ENCODE data around the gene SIGLEC11. TPM values are rescaled to one million over a fixed set of nuclear protein-coding genes. Genes with fewer than 3 reads are reported as not detected.
"Not testable (repeated sequence)": the region's sequence is repeated elsewhere in the genome, so short reads cannot be mapped to it uniquely, and the experiment has no call there.

SIGLEC11 gene
- polyA plus RNA-seq, 1 donor from 2014 or later: not detected

GRCh38 chr19:49926515-49926914 lies 34.5 kb downstream of the SIGLEC11 start:
- H3K9ac ChIP-seq (ENCODE audit: low read length): no peak overlapping the region
- no peaks in the 10 kb centered on the region for H3K36me3 ChIP-seq (ENCODE audit: insufficient read depth, low read length)
- no peak overlapping the region for H2AFZ ChIP-seq (ENCODE audit: low read depth, low read length)
- no peaks in the 10 kb centered on the region for H3K9me2 ChIP-seq (ENCODE audit: insufficient read depth, low read length)
- no peak overlapping the region for H3K4me2 ChIP-seq (ENCODE audit: low read length)
- TF ChIP-seq REST (IDR thresholded peaks at IDR 0.05; ENCODE audit: borderline replicate concordance) (no peak), SMC3 (conservative IDR thresholded peaks at IDR 0.05; ENCODE audit: poor library complexity) (no peak), TAF1 (IDR thresholded peaks at IDR 0.05; ENCODE audit: low read depth) (no peak), MXI1 (conservative IDR thresholded peaks at IDR 0.05; ENCODE audit: poor library complexity, severe bottlenecking) (no peak), EP300 (conservative IDR thresholded peaks at IDR 0.05; ENCODE audit: poor library complexity, severe bottlenecking) (no peak)
- H3F3A ChIP-seq (ENCODE audit: insufficient read depth, low read length, poor library complexity, severe bottlenecking): no peaks in the 10 kb centered on the region
- peaks cover 64% of the 10 kb centered on the region for H3K79me2 ChIP-seq (replicated peaks; ENCODE audit: insufficient read depth, low read length)
- no peaks in the 10 kb centered on the region for H4K20me1 ChIP-seq (ENCODE audit: insufficient read depth)
- H3K9me3 ChIP-seq (ENCODE audit: low read length): no peaks in the 10 kb centered on the region
- H3K4me3 ChIP-seq (ENCODE audit: low read length): no peak overlapping the region
- H3K27me3 ChIP-seq (ENCODE audit: insufficient read depth, low read depth, low read length): no peaks in the 10 kb centered on the region
- no peak overlapping the region for H3K27ac ChIP-seq (ENCODE audit: low read length)

- H3K4me3 ChIP-seq (ENCODE audit: low read length): no peak overlapping the region
- peaks cover 73% of the 10 kb centered on the region for H3K79me2 ChIP-seq (replicated peaks; ENCODE audit: insufficient read depth, low read length)
- no peaks in the 10 kb centered on the region for H3F3A ChIP-seq (ENCODE audit: insufficient read depth, low read length, poor library complexity, severe bottlenecking)
- no peaks in the 10 kb centered on the region for H3K9me2 ChIP-seq (ENCODE audit: insufficient read depth, low read length)
- H3K4me2 ChIP-seq (ENCODE audit: low read length): no peak overlapping the region
- no peak overlapping the region for H3K9ac ChIP-seq (ENCODE audit: low read length)
- no peaks in the 10 kb centered on the region for H3K27me3 ChIP-seq (ENCODE audit: insufficient read depth, low read depth, low read length)
- no peaks in the 10 kb centered on the region for H3K9me3 ChIP-seq (ENCODE audit: low read length)
- TF ChIP-seq RAD21 (conservative IDR thresholded peaks at IDR 0.05) (no peak), MXI1 (conservative IDR thresholded peaks at IDR 0.05; ENCODE audit: poor library complexity, severe bottlenecking) (no peak), REST (IDR thresholded peaks at IDR 0.05; ENCODE audit: borderline replicate concordance) (no peak), TAF1 (IDR thresholded peaks at IDR 0.05; ENCODE audit: low read depth) (no peak), SMC3 (conservative IDR thresholded peaks at IDR 0.05; ENCODE audit: poor library complexity) (no peak)
- no peaks in the 10 kb centered on the region for H3K36me3 ChIP-seq (ENCODE audit: insufficient read depth, low read length)
- H4K20me1 ChIP-seq (ENCODE audit: insufficient read depth): no peaks in the 10 kb centered on the region
- H2AFZ ChIP-seq (ENCODE audit: low read depth, low read length): no peak overlapping the region
- no peak overlapping the region for H3K27ac ChIP-seq (ENCODE audit: low read length)
Observed at GRCh38 chr19:49925486-49925885, 35.5 kb downstream of the SIGLEC11 start.

- H3K4me2 ChIP-seq (ENCODE audit: low read length); H3K9ac ChIP-seq (ENCODE audit: low read length); H3K9me3 ChIP-seq (ENCODE audit: low read length); H3F3A ChIP-seq (ENCODE audit: insufficient read depth, low read length, poor library complexity, severe bottlenecking); H3K27ac ChIP-seq (ENCODE audit: low read length); H3K36me3 ChIP-seq (ENCODE audit: insufficient read depth, low read length); H3K9me2 ChIP-seq (ENCODE audit: insufficient read depth, low read length); H3K27me3 ChIP-seq (ENCODE audit: insufficient read depth, low read depth, low read length); H4K20me1 ChIP-seq (ENCODE audit: insufficient read depth); H2AFZ ChIP-seq (ENCODE audit: low read depth, low read length); H3K4me3 ChIP-seq (ENCODE audit: low read length): not testable (repeated sequence)
- H3K79me2 ChIP-seq (replicated peaks; ENCODE audit: insufficient read depth, low read length): peaks cover 76% of the 10 kb centered on the region
Observed at GRCh38 chr19:49924881-49925210, 36.1 kb downstream of the SIGLEC11 start.

Data from neural cell (in vitro differentiated cells).